GM04504 (cell line): ENCODE measurements around the gene NKAIN2.
"Not testable (repeated sequence)": the region's sequence is repeated elsewhere in the genome, so short reads cannot be mapped to it uniquely, and the experiment has no call there.

Source experiments
- DNase-seq: peaks from one replicate; pipeline ENCODE4 v3.0.0-alpha.2; 2012; ENCODE audit warnings: low read depth

Gene NKAIN2

GRCh38 chr6:124223611-124224345, 420.1 kb downstream of the NKAIN2 start:
- no peak for DNase-seq

GRCh38 chr6:124226396-124226795, 422.7 kb downstream of the NKAIN2 start:
- no peak for DNase-seq

GRCh38 chr6:124233221-124233620, 429.6 kb downstream of the NKAIN2 start:
- no peak for DNase-seq

GRCh38 chr6:124234801-124235200, 431.1 kb downstream of the NKAIN2 start:
- DNase-seq = no peak

- no peak for DNase-seq
These were observed 434.2 kb downstream of the NKAIN2 start for GRCh38 chr6:124237911-124238310.

- not testable (repeated sequence) for DNase-seq
These were observed 434.7 kb downstream of the NKAIN2 start for GRCh38 chr6:124238408-124238807.

GRCh38 chr6:124254941-124255685, 451.4 kb downstream of the NKAIN2 start:
- DNase-seq = no peak

GRCh38 chr6:124260337-124260736, 456.7 kb downstream of the NKAIN2 start:
- DNase-seq = no peak

GRCh38 chr6:124269733-124270132, 466.1 kb downstream of the NKAIN2 start:
- DNase-seq = no peak

GRCh38 chr6:124273701-124274100, 470.0 kb downstream of the NKAIN2 start:
- no peak for DNase-seq

- DNase-seq = no peak
These were observed 478.9 kb downstream of the NKAIN2 start for GRCh38 chr6:124282541-124282940.

- DNase-seq = no peak
These were observed 479.8 kb downstream of the NKAIN2 start for GRCh38 chr6:124283486-124283885.

- no peak for DNase-seq
These were observed 481.5 kb downstream of the NKAIN2 start for GRCh38 chr6:124285146-124285545.

- no peak for DNase-seq
These were observed 491.0 kb downstream of the NKAIN2 start for GRCh38 chr6:124294574-124295200.

GRCh38 chr6:124297507-124297906, 493.8 kb downstream of the NKAIN2 start:
- no peak for DNase-seq

- no peak for DNase-seq
These were observed 495.1 kb downstream of the NKAIN2 start for GRCh38 chr6:124298730-124299129.

- not testable (repeated sequence) for DNase-seq
These were observed 497.2 kb downstream of the NKAIN2 start for GRCh38 chr6:124300907-124301306.

- DNase-seq = no peak
These were observed 500.3 kb downstream of the NKAIN2 start for GRCh38 chr6:124303971-124304370.

- no peak for DNase-seq
These were observed 506.5 kb downstream of the NKAIN2 start for GRCh38 chr6:124310139-124310538.

- no peak for DNase-seq
These were observed 515.7 kb downstream of the NKAIN2 start for GRCh38 chr6:124319410-124319809.

GRCh38 chr6:124324237-124324636, 520.6 kb downstream of the NKAIN2 start:
- no peak for DNase-seq

- DNase-seq = no peak
These were observed 526.5 kb downstream of the NKAIN2 start for GRCh38 chr6:124330197-124330596.

- no peak for DNase-seq
These were observed 530.7 kb downstream of the NKAIN2 start for GRCh38 chr6:124334359-124334758.
